Stomach (tissue), 9 donors: ENCODE results near the gene WNT16. TPM values are rescaled to one million over a fixed set of nuclear protein-coding genes. Genes with fewer than 3 reads are reported as not detected.
"Not testable (repeated sequence)": the region's sequence is repeated elsewhere in the genome, so short reads cannot be mapped to it uniquely, and the experiment has no call there.

Source experiments
- DNase-seq, 2 donors: peaks; one replicate each; pipeline versions ENCODE4 v3.0.0 to v3.0.0-alpha.2; 2013 to 2019
- H3K27ac ChIP-seq, 5 donors: fragments of 200-600 bp in 4 of 5; sonication (generic) in 4 of 5; one replicate each; pipeline ENCODE4 v1.5.1; 2013 to 2019; ENCODE audit warnings: mild to moderate bottlenecking in 1 of 5, moderate library complexity in 1 of 5
- H3K27me3 ChIP-seq, 3 donors: fragments of 200-600 bp; sonication (generic); one replicate each; pipeline ENCODE4 v1.5.1; 2017 to 2019; ENCODE audit warnings: mixed run types in 1 of 3
- H3K36me3 ChIP-seq, 4 donors: fragments of 200-600 bp; sonication (generic); 1 replicate in 3 of 4; 2 replicates in 1 of 4; pipeline ENCODE4 v1.5.1; 2016 to 2019
- H3K4me1 ChIP-seq, 4 donors: fragments of 200-600 bp; sonication (generic); one replicate each; pipeline ENCODE4 v1.5.1; 2016 to 2019
- H3K4me3 ChIP-seq, 4 donors: fragments of 200-600 bp; sonication (generic) in 3 of 4; one replicate each; pipeline ENCODE4 v1.5.1; 2016 to 2019; ENCODE audit warnings: mild to moderate bottlenecking in 1 of 4
- H3K9me3 ChIP-seq, 4 donors: fragments of 200-600 bp; sonication (generic); one replicate each; pipeline ENCODE4 v1.5.1; 2016 to 2019
- CTCF ChIP-seq, 7 experiments: fragments of 450-650 bp in 4 of 7; fragments of 200-600 bp in 3 of 7; sonication (generic) in 3 of 7; IDR thresholded peaks; one replicate each; pipeline ENCODE4 v1.5.1; 2016 to 2019; ENCODE audit warnings: antibody characterized with exemption in 7 of 7, control low read depth in 2 of 7, mild to moderate bottlenecking in 1 of 7
- EP300 ChIP-seq: sonication (generic); formaldehyde crosslinking; IDR thresholded peaks from one replicate; pipeline ENCODE4 v1.6.1; 2017; ENCODE audit warnings: antibody characterized with exemption
- POLR2A ChIP-seq, 4 donors: fragments of 450-650 bp; IDR thresholded peaks; one replicate each; pipeline ENCODE4 v1.6.1; 2016; ENCODE audit warnings: antibody characterized with exemption in 4 of 4, control low read depth in 2 of 4, mild to moderate bottlenecking in 1 of 4, moderate library complexity in 1 of 4
- POLR2AphosphoS5 ChIP-seq, 3 donors: sonication (generic); formaldehyde crosslinking; IDR thresholded peaks; one replicate each; pipeline ENCODE4 v1.6.1; 2016; ENCODE audit warnings: antibody characterized with exemption in 3 of 3
- WGBS, 5 donors: extraction: QIAGEN DNeasy Blood & Tissue Kit in 3 of 5; methylation state at CpG; one replicate each; pipeline versions ENCODE4 v1.1.5 to v1.1.7; 2013 to 2018; 5-methylcytosine and 5-hydroxymethylcytosine counted together
- intact Hi-C: fragments of 100-400 bp; cut with DNase I; formaldehyde crosslinking; loops from one replicate; pipeline ENCODE4 v1.15.1; 2023; ENCODE audit warnings: low total_unique reads
- polyA plus RNA-seq, 3 donors: library from polyadenylated mRNA; stranded (reverse); fragments of 200-250 nt; gene quantifications; one replicate each; pipeline ENCODE4 v1.2.3, GENCODE V29; 2013
- total RNA-seq, 5 donors: library from RNA; depleted of rRNA; stranded (reverse); fragments of >200 nt; gene quantifications; one replicate each; pipeline versions ENCODE4 v1.1.0 to v1.2.3, GENCODE V29; 2014 to 2016
- donor health status: healthy with polysubstance abuse.
- donor health status: Bipolar disorder and iron deficiency.
- donor health status: healthy.

The WNT16 gene
- total and polyA plus RNA-seq, 8 donors, result 0.05 to 0.37 TPM; not detected in 6

DNA sequence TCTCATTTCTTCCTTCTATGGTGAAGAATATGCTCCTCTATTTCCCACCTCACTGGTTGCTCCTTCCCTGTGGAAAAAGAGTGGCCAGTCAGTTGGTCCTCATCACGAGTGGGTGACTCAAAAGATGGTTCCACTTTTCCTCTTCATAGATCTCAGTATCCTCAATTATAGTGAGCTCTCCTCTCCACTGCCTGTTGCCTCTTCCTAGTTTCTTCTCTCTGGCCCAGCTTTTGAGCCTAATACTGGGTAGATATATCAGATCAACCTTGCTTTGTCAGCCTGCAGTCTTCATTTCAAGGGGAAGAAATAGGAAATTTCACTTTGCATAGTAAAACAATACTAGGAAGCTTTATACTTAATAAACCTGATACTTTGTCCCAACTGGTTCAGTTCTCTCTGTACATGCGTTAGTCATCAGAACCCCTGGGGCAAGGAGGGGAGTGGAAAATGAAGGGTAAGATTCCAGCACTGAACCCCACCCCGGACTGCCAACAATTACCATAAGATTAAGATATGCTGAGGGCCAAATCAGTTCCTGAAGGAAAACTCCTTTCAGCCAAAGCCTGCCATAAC, 15.5 kb upstream of the WNT16 start:
- Histone ChIP-seq H3K36me3 (no peaks in the 10 kb centered on the region), H3K27me3 (no peaks in the 10 kb centered on the region), H3K9me3 (no peaks in the 10 kb centered on the region), H3K4me1 (peaks cover 4 to 11% (median 6%) of the 10 kb centered on the region in 4 donors), H3K27ac (no peak overlapping the region), H3K4me3 (no peak overlapping the region)
- intact Hi-C loops, result no loop called here
- peak in 1 of 2 donors; percentile 25 for DNase-seq
- 23 to 67% (median 34%) methylated on average over 3 of the region's 3 CpGs for WGBS, 5 donors
- TF ChIP-seq CTCF (IDR thresholded peaks at IDR 0.05), result no peak
- no peak for TF ChIP-seq POLR2A (IDR thresholded peaks at IDR 0.05)
- no peak for TF ChIP-seq POLR2AphosphoS5 (IDR thresholded peaks at IDR 0.05)
- no peak for TF ChIP-seq EP300

- peaks cover 4 to 11% (median 6%) of the 10 kb centered on the region in 4 donors for H3K4me1 ChIP-seq
- no peaks in the 10 kb centered on the region for H3K9me3 ChIP-seq
- TF ChIP-seq EP300 (no peak), CTCF (IDR thresholded peaks at IDR 0.05) (no peak), POLR2A (IDR thresholded peaks at IDR 0.05) (no peak), POLR2AphosphoS5 (IDR thresholded peaks at IDR 0.05) (no peak)
- WGBS, 5 donors, result 19 to 34% (median 26%) methylated on average over 9 of the region's 9 CpGs
- H3K4me3 ChIP-seq, result no peak overlapping the region
- no peaks in the 10 kb centered on the region for H3K27me3 ChIP-seq
- H3K36me3 ChIP-seq, result no peaks in the 10 kb centered on the region
- peak in 1 of 2 donors; percentile 34 for DNase-seq
- H3K27ac ChIP-seq, result no peak overlapping the region
- intact Hi-C loops, result no loop called here
Observed at GRCh38 chr7:121313793-121314676, 14.8 kb upstream of the WNT16 start.

DNA sequence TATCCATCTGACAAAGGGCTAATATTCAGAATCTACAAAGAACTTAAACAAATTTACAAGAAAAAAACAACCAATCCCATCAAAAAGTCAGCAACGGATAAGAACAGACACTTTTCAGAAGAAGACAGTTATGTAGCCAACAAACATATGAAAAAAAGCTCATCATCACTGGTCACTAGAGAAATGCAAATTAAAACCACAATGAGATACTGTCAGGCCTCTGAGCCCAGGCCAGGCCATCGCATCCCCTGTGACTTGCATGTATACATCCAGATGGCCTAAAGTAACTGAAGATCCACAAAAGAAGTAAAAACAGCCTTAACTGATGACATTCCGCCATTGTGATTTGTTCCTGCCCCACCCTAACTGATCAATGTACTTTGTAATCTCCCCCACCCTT, 13.6 kb upstream of the WNT16 start:
- H3K4me3 ChIP-seq, DNase-seq, H3K27me3 ChIP-seq, H3K27ac ChIP-seq, H3K36me3 ChIP-seq, intact Hi-C loops, H3K9me3 ChIP-seq: not testable (repeated sequence)
- H3K4me1 ChIP-seq, result peaks cover 4 to 11% (median 6%) of the 10 kb centered on the region in 4 donors
- WGBS, 5 donors, result 95 to 100% (median 97%) methylated on average over 2 to 3 of the region's 3 CpGs

DNA sequence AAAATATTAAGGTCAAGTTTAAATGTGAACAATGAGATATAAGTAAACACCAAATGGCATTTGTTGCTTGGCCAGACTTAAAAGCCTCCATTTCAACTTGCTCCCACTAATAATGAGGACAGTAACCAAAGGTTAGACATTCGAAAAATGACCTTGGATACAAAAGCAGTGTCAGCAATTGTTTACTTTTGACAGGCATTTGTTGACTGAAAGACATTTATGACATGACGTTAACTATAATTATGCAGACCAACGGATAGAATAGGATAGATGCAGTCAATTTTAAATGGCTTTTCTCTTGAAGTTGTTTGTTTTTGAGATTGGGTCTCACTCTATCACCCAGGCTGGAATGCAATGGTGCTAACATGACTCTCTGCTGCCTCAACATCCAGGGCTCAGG, 6.3 kb upstream of the WNT16 start:
- intact Hi-C loops, result no loop called here

More for the DNA sequence above, 6.3 kb upstream of the WNT16 start:
- no peaks in the 10 kb centered on the region for H3K36me3 ChIP-seq
- no peak for TF ChIP-seq POLR2AphosphoS5 (IDR thresholded peaks at IDR 0.05)
- TF ChIP-seq EP300, result no peak
- TF ChIP-seq POLR2A (IDR thresholded peaks at IDR 0.05), result no peak
- TF ChIP-seq CTCF (IDR thresholded peaks at IDR 0.05), result no peak
- H3K27me3 ChIP-seq, result peaks cover 0 to 8% (median 0%) of the 10 kb centered on the region in 3 donors
- WGBS, 5 donors, result 33 to 51% (median 46%) methylated on average over 3 of the region's 3 CpGs
- no peaks in the 10 kb centered on the region for H3K9me3 ChIP-seq
- no peak overlapping the region for H3K4me3 ChIP-seq
- no peak for DNase-seq
- H3K4me1 ChIP-seq, result no peaks in the 10 kb centered on the region
- H3K27ac ChIP-seq, result no peak overlapping the region
